NCI-H2171 treated with DMSO at 0.1 percent for 48 hours (cell line): ENCODE measurements around the gene GUCY1B1.
"Not testable (repeated sequence)": the region's sequence is repeated elsewhere in the genome, so short reads cannot be mapped to it uniquely, and the experiment has no call there.

Source experiments
- DNase-seq: peaks from one replicate; lab custom pipeline; 2025; lab: John Stamatoyannopoulos, UW

The GUCY1B1 gene

DNA sequence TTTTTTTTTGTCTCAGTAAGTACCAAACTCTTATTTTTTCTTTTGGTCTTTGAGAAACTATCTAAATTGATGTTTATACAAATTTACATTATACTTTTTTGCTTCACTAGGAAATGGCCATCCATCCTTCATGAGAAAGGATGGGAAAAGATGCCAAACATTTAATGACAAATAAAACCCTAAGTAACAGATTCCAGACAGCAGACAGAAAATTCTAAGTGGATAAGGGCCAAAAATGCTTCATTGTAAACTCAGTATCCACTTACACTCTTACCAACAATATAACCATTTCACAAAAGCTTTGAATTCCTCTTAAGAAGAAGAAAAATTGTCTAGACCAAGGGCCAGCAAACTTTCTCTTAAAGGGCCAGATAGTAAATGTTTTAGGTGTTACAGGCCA, 3.5 kb downstream of the GUCY1B1 start:
- no peak for DNase-seq

- no peak for DNase-seq
Observed at GRCh38 chr4:155763551-155763950, 4.7 kb downstream of the GUCY1B1 start.

- DNase-seq = no peak
Observed at GRCh38 chr4:155765149-155765548, 6.3 kb downstream of the GUCY1B1 start.

GRCh38 chr4:155766622-155767021, 7.8 kb downstream of the GUCY1B1 start:
- DNase-seq = no peak

DNA sequence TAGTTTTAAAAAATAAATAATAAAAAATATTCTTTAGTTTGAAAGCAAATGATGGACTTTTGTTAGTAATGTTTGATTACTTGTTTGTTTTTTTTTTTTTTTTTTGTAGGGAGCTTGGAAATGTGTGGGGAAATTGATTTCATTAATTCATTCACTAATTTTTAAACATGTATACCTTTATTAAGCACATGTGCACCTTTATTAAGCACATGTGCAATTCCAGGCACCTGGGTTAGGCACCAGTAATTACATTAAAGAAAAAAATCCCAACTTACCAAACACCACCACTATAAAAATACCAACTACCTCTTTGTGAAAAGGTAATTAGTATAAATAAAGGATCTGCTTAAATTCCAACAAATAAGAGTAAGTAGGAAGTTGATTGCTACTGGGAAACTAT, 9.5 kb downstream of the GUCY1B1 start:
- DNase-seq = no peak

DNA sequence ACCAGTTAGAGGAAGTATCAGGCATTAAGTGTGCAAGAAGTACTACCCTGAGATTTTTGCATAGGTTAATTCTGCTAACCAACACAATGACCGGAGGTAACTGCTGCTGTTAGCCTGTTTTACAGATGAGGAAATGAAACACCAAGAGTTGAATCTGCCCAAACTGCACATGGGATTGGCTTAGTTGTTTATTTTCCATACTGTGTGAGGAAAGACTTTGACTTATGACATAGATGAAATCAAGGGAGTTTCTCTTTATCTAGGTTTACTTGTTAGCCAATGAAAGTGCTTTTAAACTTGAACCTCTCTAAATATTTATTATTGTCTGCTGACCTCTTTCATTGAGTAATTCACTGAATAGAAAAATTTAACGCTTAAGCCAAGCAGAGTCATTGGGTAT, 10.3 kb downstream of the GUCY1B1 start:
- no peak for DNase-seq

GRCh38 chr4:155772459-155773195, 13.8 kb downstream of the GUCY1B1 start:
- peak; percentile 29 for DNase-seq

DNA sequence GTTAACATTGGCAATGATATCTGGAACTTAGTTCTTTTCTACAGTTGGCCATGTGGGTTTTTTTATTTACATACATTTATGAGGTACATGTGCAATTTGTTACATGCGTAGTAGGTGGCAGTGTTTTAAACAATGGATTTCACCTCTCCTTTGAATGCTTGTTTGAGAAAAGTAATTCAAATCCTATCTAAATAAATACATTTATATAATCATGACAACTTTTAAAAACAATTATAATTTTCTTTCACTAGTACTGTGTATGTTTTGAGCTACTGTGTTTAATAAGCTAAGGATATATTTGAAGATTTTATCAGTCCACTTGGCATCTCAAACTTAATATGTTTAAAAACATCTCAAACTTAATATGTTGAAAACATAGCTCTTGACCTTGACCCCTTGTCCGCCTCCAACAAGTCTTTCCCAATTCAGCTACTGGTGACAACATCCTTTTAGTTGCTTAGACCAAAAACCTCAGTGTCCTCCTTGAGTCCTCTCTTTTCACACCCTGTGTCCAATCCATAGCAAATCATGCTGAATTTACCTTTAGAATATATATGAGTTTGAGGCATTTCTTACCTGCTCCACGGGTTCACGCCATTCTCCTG, 14.5 kb downstream of the GUCY1B1 start:
- no peak for DNase-seq

GRCh38 chr4:155774033-155774432, 15.2 kb downstream of the GUCY1B1 start:
- no peak for DNase-seq

DNA sequence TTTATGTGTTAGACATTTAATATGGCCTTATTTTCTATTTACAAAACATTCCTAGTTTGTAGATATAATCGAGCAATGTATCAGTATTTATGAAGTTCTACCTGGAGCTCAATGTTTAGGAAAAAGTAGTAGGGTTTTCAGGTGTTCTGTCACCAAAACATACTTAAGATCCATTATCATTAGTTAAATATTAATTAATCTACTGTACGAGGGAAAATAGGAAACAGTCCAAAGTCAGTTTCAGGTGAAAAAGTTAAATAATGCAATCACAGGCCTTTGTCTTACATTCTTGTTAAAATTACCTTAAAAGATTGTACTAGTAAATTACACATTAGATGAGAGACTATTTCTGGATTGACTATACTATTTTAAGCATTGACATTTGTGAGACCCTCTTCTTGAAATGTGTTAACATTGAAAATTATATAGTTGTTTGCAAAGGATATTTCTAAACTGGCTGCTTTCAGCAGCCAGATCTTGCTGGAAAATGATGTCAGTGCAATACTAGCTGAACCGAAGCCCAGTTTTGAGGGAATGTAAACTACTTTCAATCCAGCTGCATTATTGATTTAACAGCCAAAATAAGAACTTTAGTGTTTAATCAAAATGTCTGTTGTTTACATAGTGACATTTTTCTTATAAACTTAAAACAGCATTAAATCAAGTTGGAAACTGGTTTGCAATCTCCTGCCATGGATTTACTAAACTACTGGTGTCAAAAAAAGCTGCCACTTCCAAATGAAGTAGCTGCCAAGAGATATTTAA, 19.3 kb downstream of the GUCY1B1 start:
- no peak for DNase-seq

DNA sequence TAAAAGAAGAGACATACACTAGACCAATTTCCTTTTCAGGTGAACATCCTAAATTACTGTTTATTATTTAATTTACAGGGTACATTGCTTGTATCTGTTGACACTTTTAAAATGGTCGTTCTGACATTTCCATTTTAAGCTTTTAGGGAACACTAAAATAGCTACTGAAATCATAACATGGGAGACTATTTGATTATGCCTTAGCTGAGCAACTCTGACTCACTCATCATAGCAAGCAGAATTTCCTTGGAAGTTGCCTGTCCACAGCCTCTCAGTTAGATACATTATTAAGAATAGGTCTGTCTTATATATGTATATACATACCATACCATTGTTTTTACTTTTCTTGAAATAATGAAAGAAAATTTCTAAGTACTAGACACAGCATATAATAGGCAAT, 22.0 kb downstream of the GUCY1B1 start:
- no peak for DNase-seq

GRCh38 chr4:155781249-155781831, 22.5 kb downstream of the GUCY1B1 start:
- no peak for DNase-seq

DNA sequence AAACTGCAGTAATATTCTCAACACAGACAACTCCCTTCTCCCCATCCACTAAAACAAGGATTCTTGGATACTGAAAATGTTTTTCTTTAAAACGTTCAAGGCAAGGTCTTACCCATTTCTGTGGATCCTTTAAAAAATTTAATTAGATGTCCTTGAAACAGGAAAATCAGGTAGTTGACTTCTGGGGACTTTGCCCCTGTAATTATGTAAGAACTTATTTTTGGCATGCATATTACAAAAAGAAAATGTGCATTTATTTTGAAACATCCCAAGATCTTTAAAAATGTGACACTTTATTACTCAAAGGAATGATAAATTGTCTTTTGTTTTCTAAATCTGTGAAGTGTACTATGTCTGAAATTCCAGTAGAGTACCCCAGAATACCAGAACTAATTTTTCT, 25.8 kb downstream of the GUCY1B1 start:
- DNase-seq = no peak

DNA sequence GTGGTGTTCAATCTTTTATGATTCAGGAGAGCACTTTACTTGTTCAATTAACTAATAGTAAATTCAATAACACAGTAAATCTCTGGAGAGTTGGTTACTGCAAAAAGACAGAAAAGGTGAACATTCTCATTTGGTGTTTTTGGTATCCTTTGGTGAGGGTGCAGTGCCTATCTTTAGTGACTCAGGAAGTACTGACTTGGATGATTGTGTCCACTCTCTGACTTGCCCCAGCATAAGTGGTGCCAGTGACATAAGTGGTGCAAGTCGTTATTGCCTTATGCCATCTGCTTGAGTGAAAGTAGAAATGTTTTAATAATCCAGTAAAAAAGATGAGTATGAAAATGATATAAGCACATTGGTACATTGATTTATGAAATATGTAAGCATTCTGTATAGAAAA, 27.0 kb downstream of the GUCY1B1 start:
- DNase-seq = no peak

DNA sequence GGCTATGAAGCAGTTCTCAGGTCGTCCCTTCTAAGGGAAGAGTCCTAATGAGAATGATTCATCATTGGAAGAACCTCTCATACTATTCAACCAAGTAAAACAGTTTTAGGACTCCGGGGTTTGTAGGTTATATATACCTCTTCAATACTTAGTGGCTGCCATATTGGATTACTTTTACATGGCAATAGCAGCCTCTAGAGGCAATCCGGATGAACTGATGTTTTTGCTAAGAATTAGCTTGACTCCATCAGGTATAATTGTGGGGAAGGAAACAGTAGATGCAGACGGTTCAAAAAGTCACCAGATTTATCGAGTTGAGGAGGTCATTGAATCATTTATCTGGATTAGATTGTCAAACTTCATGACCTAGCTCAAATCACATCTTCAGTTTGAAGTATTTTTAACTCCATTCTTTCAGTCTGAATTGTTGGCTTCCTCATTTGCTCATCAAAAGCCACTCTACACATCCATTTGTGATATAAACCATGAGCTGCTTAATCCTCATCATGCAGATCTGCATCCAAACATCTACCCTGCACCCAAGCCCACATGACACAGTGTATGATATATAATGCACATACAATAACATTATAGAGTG, 28.4 kb downstream of the GUCY1B1 start:
- peak; percentile 12 for DNase-seq

DNA sequence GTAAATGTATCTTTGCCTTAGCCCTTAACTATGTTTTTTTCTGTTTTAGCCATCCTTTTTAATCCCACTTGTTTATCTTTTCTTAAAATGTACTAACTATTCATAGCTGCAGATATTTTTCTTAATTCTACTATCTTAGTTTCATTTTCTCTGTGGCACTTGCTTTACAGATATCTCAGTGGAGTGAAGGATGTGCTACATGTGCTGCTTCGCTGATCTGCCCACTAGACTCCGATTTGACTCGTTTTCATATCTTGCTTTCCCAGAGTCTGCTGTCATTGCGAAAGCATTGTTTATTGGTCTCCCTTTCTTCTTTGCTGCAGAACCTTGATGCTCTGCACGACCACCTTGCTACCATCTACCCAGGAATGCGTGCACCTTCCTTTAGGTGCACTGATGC, 30.6 kb downstream of the GUCY1B1 start:
- no peak for DNase-seq

GRCh38 chr4:155789982-155790381, 31.2 kb downstream of the GUCY1B1 start:
- DNase-seq = no peak

GRCh38 chr4:155794589-155795236, 35.9 kb downstream of the GUCY1B1 start:
- DNase-seq = no peak

- DNase-seq = no peak
Observed at GRCh38 chr4:155795991-155796390, 37.2 kb downstream of the GUCY1B1 start.

GRCh38 chr4:155797581-155797980, 38.8 kb downstream of the GUCY1B1 start:
- not testable (repeated sequence) for DNase-seq

- no peak for DNase-seq
Observed at GRCh38 chr4:155799116-155799793, 40.4 kb downstream of the GUCY1B1 start.
